ENCODE data around the gene L1TD1.
"Not testable (repeated sequence)": the region's sequence is repeated elsewhere in the genome, so short reads cannot be mapped to it uniquely, and the experiment has no call there.

The L1TD1 gene, protein sequence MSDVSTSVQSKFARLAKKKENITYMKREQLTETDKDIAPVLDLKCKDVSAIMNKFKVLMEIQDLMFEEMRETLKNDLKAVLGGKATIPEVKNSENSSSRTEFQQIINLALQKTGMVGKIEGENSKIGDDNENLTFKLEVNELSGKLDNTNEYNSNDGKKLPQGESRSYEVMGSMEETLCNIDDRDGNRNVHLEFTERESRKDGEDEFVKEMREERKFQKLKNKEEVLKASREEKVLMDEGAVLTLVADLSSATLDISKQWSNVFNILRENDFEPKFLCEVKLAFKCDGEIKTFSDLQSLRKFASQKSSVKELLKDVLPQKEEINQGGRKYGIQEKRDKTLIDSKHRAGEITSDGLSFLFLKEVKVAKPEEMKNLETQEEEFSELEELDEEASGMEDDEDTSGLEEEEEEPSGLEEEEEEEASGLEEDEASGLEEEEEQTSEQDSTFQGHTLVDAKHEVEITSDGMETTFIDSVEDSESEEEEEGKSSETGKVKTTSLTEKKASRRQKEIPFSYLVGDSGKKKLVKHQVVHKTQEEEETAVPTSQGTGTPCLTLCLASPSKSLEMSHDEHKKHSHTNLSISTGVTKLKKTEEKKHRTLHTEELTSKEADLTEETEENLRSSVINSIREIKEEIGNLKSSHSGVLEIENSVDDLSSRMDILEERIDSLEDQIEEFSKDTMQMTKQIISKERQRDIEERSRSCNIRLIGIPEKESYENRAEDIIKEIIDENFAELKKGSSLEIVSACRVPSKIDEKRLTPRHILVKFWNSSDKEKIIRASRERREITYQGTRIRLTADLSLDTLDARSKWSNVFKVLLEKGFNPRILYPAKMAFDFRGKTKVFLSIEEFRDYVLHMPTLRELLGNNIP

DNA sequence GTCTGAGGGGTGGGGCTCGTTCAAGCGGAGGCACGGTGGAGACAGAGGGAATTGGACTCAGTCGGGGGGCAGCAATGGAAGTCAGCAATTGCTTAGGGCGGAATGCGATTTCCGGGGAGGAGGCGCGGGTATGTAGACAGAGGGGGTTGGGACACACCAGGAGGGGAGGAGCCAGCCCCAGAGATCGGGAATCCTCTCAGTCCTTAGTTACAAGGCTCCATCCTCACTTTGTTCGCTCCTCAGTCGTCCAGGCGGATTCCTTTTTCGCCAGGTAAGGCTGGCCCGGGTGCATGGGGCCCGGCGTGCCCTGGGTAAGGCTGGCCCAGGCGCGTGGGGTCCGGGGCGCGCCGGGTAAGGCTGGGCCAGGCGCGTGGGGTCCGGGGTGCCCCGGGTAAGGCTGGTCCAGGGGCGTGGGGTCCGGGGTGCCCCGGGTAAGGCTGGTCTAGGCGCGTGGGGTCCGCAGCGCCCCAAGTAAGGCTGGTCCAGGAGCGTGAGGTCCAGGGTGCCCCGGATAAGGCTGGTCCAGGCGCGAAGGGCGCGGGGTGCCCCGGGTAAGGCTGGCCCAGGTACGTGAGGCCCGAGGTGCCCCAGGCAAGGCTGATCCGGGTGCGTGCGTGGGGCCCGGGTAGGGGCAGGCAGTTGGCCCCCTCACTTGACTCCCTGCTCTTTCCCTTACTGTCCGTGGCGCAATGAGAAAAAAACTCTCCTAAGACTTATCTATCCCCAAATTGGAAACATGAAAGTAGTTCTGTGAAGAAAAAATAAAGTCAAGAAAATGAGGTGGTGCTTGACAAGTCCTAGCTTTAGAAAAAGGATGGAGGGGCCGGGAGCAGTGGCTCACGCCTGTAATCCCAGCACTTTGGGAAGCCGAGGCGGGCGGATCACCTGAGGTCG is at the start of gene L1TD1:
Gene L1TD1, plus strand, starts transcription at position 199 of the 894 bp plus-strand sequence. CDS start 11,780 bp downstream, outside the sequence.
- Histone ChIP-seq H3K4me2 (no peak within 1 kb of the TSS), H3K4me3 (no peak within 1 kb of the TSS), H3K9ac (no peak within 1 kb of the TSS), H3K4me1 (peaks cover 0 to 10% (median 0%) of the 10 kb centered on the region in 10 experiments; a peak in 7 of 20 replicates), H3K9me3 (replicated peaks in 1 of 11) (peaks cover 6 to 20% (median 13%) of the 10 kb centered on the region in 11 experiments; a peak in 21 of 22 replicates), H3K36me3 (no peaks in the 10 kb centered on the region), H3K27ac (no peak within 1 kb of the TSS), H4K20me1 (no peaks in the 10 kb centered on the region), H3K27me3 (no peaks in the 10 kb centered on the region)
- no peak for TF ChIP-seq Cebpa-rat (IDR thresholded peaks at IDR 0.05)

DNA sequence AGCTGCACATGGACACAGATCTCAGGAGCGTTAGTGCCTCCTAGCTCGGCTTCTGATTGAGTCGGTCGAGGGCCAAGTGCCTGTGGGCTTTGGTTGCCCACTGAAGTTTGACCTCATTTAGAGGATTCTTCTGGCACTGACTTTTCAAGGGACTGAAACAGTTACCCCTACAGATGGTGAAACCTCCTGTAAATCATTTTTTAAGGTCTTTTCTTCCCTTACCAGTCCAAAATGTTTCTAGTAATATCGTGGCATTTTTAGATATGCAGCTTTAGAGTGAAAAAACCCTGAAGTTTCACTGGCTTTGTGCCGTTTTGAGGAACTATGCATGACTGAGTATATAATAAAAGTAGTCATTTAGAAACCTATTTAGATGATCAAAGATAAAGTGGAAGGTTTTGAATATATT is 34.7 kb upstream of the L1TD1 start:
- peaks cover 0 to 19% (median 12%) of the 10 kb centered on the region in 10 experiments; a peak in 19 of 20 replicates for H3K4me1 ChIP-seq
- no peak overlapping the region for H3K4me3 ChIP-seq
- peak overlapping the region in 6 of 11 experiments; percentile 12 to 58 (median 42); a peak in 9 of 22 replicates for H3K27ac ChIP-seq
- peak overlapping the region in 5 of 11 experiments; percentile 3 to 53 (median 14); a peak in 4 of 22 replicates for H3K9ac ChIP-seq
- H3K36me3 ChIP-seq: no peaks in the 10 kb centered on the region
- TF ChIP-seq Cebpa-rat (IDR thresholded peaks at IDR 0.05): no peak
- H3K4me2 ChIP-seq: peak overlapping the region; percentile 56 to 76 (median 69)
- no peaks in the 10 kb centered on the region for H4K20me1 ChIP-seq
- H3K27me3 ChIP-seq: no peaks in the 10 kb centered on the region
- H3K9me3 ChIP-seq (replicated peaks in 1 of 11): no peaks in the 10 kb centered on the region

DNA sequence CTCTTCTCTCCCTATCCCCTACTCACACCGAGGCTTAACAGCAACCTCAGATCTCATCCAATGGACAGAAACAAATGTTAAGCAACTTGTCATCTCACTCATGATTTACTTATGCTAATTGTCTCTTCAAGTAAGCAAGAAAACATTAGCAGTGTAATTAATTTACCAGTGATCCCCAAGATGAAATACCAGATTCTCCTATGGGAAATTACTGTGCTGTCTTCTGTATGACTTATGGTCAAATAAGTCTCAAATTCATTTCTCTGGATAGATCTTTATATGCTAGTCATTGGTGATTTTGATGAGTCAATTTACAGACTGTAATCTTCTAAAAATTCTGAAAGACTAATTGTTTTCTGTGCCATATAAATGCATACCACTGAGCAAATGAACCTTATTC is 32.9 kb upstream of the L1TD1 start:
- Histone ChIP-seq H3K4me3 (no peak overlapping the region), H3K4me2 (no peak overlapping the region), H3K36me3 (no peaks in the 10 kb centered on the region), H3K4me1 (peaks cover 0 to 19% (median 12%) of the 10 kb centered on the region in 10 experiments; a peak in 19 of 20 replicates), H3K9ac (no peak overlapping the region), H3K27ac (no peak overlapping the region), H4K20me1 (no peaks in the 10 kb centered on the region), H3K27me3 (no peaks in the 10 kb centered on the region), H3K9me3 (replicated peaks in 1 of 11) (no peaks in the 10 kb centered on the region)
- no peak for TF ChIP-seq Cebpa-rat (IDR thresholded peaks at IDR 0.05)

DNA sequence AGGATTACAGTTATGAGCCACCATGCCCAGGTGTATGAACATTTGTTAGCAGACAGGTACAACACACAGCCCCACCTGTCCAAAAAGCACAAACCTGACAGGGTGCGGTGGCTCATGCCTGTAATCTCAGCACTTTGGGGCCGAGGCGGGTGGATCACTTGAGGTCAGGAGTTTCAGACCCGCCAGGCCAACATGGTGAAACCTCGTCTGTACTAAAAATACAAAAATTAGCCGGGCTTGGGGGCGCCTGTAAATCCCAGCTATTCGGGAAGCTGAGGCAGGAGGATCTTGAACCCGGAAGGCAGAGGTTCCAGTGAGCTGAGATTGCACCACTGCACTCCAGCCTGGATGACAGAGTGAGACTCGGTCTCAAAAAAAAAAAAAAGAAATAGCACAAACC is 24.3 kb upstream of the L1TD1 start:
- H3K4me1 ChIP-seq; H3K27ac ChIP-seq; H3K4me3 ChIP-seq; H3K36me3 ChIP-seq; H3K9ac ChIP-seq; H3K4me2 ChIP-seq; H3K27me3 ChIP-seq; H4K20me1 ChIP-seq; H3K9me3 ChIP-seq (replicated peaks in 1 of 11): not testable (repeated sequence)

DNA sequence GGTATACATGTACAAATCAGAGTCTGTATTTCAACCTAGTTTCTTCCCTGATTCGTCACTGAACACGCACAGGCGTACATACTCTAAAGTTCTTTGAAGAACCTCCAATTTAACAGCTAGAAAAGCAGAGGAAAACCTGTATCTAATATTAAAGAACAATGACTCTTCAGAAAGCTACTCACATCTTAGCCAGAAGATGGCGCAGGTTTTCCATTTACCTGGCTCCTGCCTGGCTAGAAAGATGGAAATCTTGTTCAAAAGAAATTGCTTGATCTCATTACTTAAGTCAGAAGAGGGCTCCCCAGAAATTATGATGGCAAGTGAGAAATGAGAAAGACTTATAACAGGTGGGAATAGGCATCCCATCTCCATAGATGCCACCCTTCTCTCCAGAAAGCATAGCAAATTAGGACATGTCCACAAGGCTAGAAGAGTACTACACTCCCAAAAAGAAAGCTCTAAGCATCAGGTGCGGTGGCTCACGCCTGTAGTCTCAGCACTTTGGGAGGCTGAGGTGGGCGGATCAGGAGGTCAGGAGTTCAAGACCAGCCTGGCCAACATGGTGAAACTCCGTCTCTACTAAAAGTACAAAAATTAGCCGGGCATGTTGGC is 19.0 kb upstream of the L1TD1 start:
- H3K27me3 ChIP-seq: no peaks in the 10 kb centered on the region
- no peaks in the 10 kb centered on the region for H3K9me3 ChIP-seq (replicated peaks in 1 of 11)
- no peak overlapping the region for H3K4me3 ChIP-seq
- no peaks in the 10 kb centered on the region for H3K4me1 ChIP-seq
- H3K4me2 ChIP-seq: no peak overlapping the region
- H3K27ac ChIP-seq: no peak overlapping the region
- TF ChIP-seq Cebpa-rat (IDR thresholded peaks at IDR 0.05): no peak
- H4K20me1 ChIP-seq: no peaks in the 10 kb centered on the region
- H3K36me3 ChIP-seq: no peaks in the 10 kb centered on the region
- H3K9ac ChIP-seq: no peak overlapping the region

DNA sequence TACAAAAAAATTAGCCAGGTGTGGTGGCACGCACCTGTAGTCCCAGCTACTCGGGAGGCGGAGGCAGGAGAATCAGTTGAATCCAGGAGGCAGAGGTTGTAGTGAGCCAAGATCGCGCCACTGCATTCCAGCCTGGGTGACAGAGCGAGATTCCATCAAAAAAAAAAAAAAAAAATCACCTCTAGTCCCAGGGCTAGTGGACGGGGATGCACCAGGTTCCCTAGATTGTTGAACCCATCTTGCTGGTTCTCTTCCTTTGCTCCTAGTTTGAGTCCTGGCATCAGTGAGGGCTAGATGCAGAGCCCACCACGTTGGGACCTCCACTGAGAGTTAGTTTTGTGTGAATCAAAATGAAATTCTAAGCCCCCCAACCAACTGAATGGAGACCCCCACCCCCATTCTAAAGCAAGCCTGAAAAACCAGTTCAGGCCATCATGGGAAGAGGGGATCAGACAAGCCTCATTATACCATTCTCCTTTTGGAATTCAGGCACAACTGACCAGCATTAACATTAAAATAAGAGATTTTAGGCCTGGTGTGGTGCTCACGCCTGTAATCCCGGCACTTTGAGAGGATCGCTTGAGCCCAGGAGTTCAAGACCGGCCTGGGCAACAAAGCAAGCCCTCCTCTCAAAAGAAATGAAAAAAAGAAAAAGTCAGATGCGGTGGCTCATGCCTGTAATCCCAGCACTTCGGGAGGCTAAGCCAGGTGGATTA is 17.9 kb upstream of the L1TD1 start:
- no peak overlapping the region for H3K4me2 ChIP-seq

DNA sequence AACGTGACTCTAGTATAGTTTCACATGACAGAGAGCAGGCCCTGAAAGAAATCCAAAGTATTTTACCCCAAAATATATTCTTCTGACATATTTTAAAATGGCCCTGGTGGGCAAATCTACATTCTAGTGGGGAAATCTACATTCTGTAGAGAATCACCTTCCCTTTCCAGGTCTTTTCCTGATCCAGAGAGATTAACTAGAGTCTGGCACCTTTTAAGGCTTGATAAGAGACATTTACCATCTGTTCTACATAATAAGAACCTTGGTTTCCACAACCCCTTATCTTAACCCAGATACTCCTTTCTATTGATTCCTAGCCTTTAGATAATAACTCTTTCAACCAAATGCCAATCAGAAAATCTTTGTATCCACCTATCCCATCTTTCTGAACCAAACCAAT is 17.0 kb upstream of the L1TD1 start:
- H3K27ac ChIP-seq: no peak overlapping the region
- no peak for TF ChIP-seq Cebpa-rat (IDR thresholded peaks at IDR 0.05)
- no peaks in the 10 kb centered on the region for H3K4me1 ChIP-seq
- H3K4me2 ChIP-seq: no peak overlapping the region
- H3K4me3 ChIP-seq: no peak overlapping the region
- H3K27me3 ChIP-seq: no peaks in the 10 kb centered on the region
- H4K20me1 ChIP-seq: no peaks in the 10 kb centered on the region
- no peak overlapping the region for H3K9ac ChIP-seq
- no peaks in the 10 kb centered on the region for H3K9me3 ChIP-seq (replicated peaks in 1 of 11)
- H3K36me3 ChIP-seq: no peaks in the 10 kb centered on the region

More for the DNA sequence above, 17.9 kb upstream of the L1TD1 start:
- Histone ChIP-seq H3K36me3 (no peaks in the 10 kb centered on the region), H3K9ac (no peak overlapping the region), H4K20me1 (no peaks in the 10 kb centered on the region), H3K27me3 (no peaks in the 10 kb centered on the region), H3K4me3 (no peak overlapping the region), H3K27ac (no peak overlapping the region), H3K4me1 (no peaks in the 10 kb centered on the region), H3K9me3 (replicated peaks in 1 of 11) (no peaks in the 10 kb centered on the region)
- TF ChIP-seq Cebpa-rat (IDR thresholded peaks at IDR 0.05): no peak

DNA sequence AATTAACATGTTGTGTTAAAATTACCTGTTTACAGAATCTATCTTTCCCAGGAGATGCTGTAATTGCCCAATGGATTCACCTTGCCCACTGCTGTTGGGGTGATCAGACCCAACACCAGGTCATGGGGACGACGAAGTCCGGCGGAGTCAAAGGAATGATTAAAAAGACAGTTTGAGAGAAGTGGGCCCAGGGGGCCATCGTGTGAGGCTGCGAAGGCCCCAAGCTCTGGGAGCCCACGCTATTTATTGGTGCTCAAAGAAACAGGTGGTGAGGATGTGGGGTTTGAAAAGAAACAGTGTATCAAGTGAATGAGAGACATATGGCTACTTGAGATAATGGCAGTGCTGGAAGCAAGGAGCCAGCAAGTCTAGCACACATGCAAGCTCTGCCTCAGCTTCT is 16.3 kb upstream of the L1TD1 start:
- TF ChIP-seq Cebpa-rat (IDR thresholded peaks at IDR 0.05): no peak
- H3K4me2 ChIP-seq: no peak overlapping the region

More for the DNA sequence above, 16.3 kb upstream of the L1TD1 start:
- H3K36me3 ChIP-seq: no peaks in the 10 kb centered on the region
- no peak overlapping the region for H3K27ac ChIP-seq
- H3K4me1 ChIP-seq: no peaks in the 10 kb centered on the region
- H3K9ac ChIP-seq: no peak overlapping the region
- no peaks in the 10 kb centered on the region for H4K20me1 ChIP-seq
- H3K27me3 ChIP-seq: no peaks in the 10 kb centered on the region
- no peak overlapping the region for H3K4me3 ChIP-seq
- H3K9me3 ChIP-seq (replicated peaks in 1 of 11): no peaks in the 10 kb centered on the region

All from BLaER1 treated with 17β-estradiol and CSF1 and Interleukin-3, amounts not matched to agents 10 nM and 100 nM (cell line).